KMS-11 (cell line): ENCODE data around the gene HOXC6.

Source experiments
- H2AFZ ChIP-seq: fragments of 200-600 bp; sonication (generic); 2 replicates; pipeline ENCODE4 v1.6.1; 2016; ENCODE audit warnings: antibody characterized with exemption, mixed run types, low read depth
- H3K27ac ChIP-seq: fragments of 200-600 bp; sonication (generic); 2 replicates; pipeline ENCODE4 v1.6.1; 2016; ENCODE audit warnings: mild to moderate bottlenecking, mixed run types
- H3K27me3 ChIP-seq: fragments of 200-600 bp; sonication (generic); 2 replicates; pipeline ENCODE4 v1.6.1; 2017; ENCODE audit warnings: mild to moderate bottlenecking, low read depth, mixed run types, moderate library complexity; ENCODE audit not compliant: insufficient read depth
- H3K36me3 ChIP-seq: fragments of 200-600 bp; sonication (generic); 2 replicates; pipeline ENCODE4 v1.6.1; 2017; ENCODE audit warnings: mild to moderate bottlenecking, mixed run types; ENCODE audit not compliant: insufficient read depth
- H3K4me1 ChIP-seq: fragments of 200-600 bp; sonication (generic); 2 replicates; pipeline ENCODE4 v1.6.1; 2016; ENCODE audit warnings: mild to moderate bottlenecking, low read depth, mixed run types; ENCODE audit not compliant: poor library complexity, severe bottlenecking
- H3K4me2 ChIP-seq: fragments of 200-600 bp; sonication (generic); 2 replicates; pipeline ENCODE4 v1.7.0; 2016; ENCODE audit warnings: mild to moderate bottlenecking, mixed run types
- H3K4me3 ChIP-seq: fragments of 200-600 bp; sonication (generic); IDR thresholded peaks from 2 replicates; pipeline ENCODE4 v1.6.1; 2017; ENCODE audit warnings: low read depth, low read length, mixed read lengths; ENCODE audit not compliant: insufficient read depth
- H3K79me2 ChIP-seq: fragments of 200-600 bp; sonication (generic); 2 replicates; pipeline ENCODE4 v1.6.1; 2016; ENCODE audit warnings: low read depth, mixed run types; ENCODE audit not compliant: insufficient read depth
- H3K9ac ChIP-seq: fragments of 200-600 bp; sonication (generic); 2 replicates; pipeline ENCODE4 v1.6.1; 2016; ENCODE audit warnings: mild to moderate bottlenecking, mixed run types
- H4K20me1 ChIP-seq: fragments of 200-600 bp; sonication (generic); 2 replicates; pipeline ENCODE4 v1.6.1; 2016; ENCODE audit warnings: mild to moderate bottlenecking, mixed run types; ENCODE audit not compliant: insufficient read depth
- CTCF ChIP-seq: fragments of 200-600 bp; sonication (generic); conservative IDR thresholded peaks from 2 replicates; pipeline ENCODE4 v1.6.1; 2017; ENCODE audit warnings: low read depth, mild to moderate bottlenecking, antibody characterized with exemption, low read length, moderate library complexity, mixed read lengths

The HOXC6 gene

GRCh38 chr12:53984901-53985691 lies 43.1 kb upstream of the HOXC6 start, which contains the start of gene HOXC10:
Gene HOXC10 (plus strand): TSS chr12:53985146. CDS start chr12:53985260, 114 bp downstream.
- Histone ChIP-seq H3K27ac (no peak within 1 kb of the TSS), H4K20me1 (no peaks in the 10 kb centered on the region), H3K4me3 (no peak within 1 kb of the TSS), H3K79me2 (no peaks in the 10 kb centered on the region), H2AFZ (no peak within 1 kb of the TSS), H3K36me3 (no peaks in the 10 kb centered on the region), H3K4me2 (no peak within 1 kb of the TSS), H3K4me1 (peaks cover 14% of the 10 kb centered on the region), H3K9ac (no peak within 1 kb of the TSS), H3K27me3 (peaks cover 98% of the 10 kb centered on the region)
- peak; percentile 69 for TF ChIP-seq CTCF

- no peak for TF ChIP-seq CTCF
- no peak overlapping the region for H3K4me3 ChIP-seq
- H3K4me2 ChIP-seq, result no peak overlapping the region
- no peak overlapping the region for H2AFZ ChIP-seq
- no peaks in the 10 kb centered on the region for H3K79me2 ChIP-seq
- H3K9ac ChIP-seq, result no peak overlapping the region
- H3K36me3 ChIP-seq, result no peaks in the 10 kb centered on the region
- peaks cover 98% of the 10 kb centered on the region for H3K27me3 ChIP-seq
- H3K27ac ChIP-seq, result no peak overlapping the region
- H4K20me1 ChIP-seq, result no peaks in the 10 kb centered on the region
- peaks cover 14% of the 10 kb centered on the region for H3K4me1 ChIP-seq
Observed at GRCh38 chr12:53985692-53985993, 42.6 kb upstream of the HOXC6 start.

GRCh38 chr12:53985994-53986685 lies 42.1 kb upstream of the HOXC6 start:
- Histone ChIP-seq H2AFZ (no peak overlapping the region), H3K27me3 (peaks cover 98% of the 10 kb centered on the region), H3K4me3 (no peak overlapping the region), H3K4me2 (no peak overlapping the region), H3K4me1 (peaks cover 15% of the 10 kb centered on the region), H3K36me3 (no peaks in the 10 kb centered on the region), H3K9ac (no peak overlapping the region), H4K20me1 (no peaks in the 10 kb centered on the region), H3K79me2 (no peaks in the 10 kb centered on the region), H3K27ac (no peak overlapping the region)
- no peak for TF ChIP-seq CTCF

- H3K4me3 ChIP-seq, result no peak overlapping the region
- H3K4me1 ChIP-seq, result peaks cover 23% of the 10 kb centered on the region
- no peak overlapping the region for H2AFZ ChIP-seq
- no peak overlapping the region for H3K27ac ChIP-seq
- H3K9ac ChIP-seq, result no peak overlapping the region
- no peaks in the 10 kb centered on the region for H3K79me2 ChIP-seq
- no peaks in the 10 kb centered on the region for H3K36me3 ChIP-seq
- H3K4me2 ChIP-seq, result no peak overlapping the region
- no peaks in the 10 kb centered on the region for H4K20me1 ChIP-seq
- peaks cover 98% of the 10 kb centered on the region for H3K27me3 ChIP-seq
- no peak for TF ChIP-seq CTCF
Observed at GRCh38 chr12:53986686-53987483, 41.4 kb upstream of the HOXC6 start.
